Endothelial cell of umbilical vein (primary cell): Measurements from ENCODE around the gene RNF150. TPM values are rescaled to one million over a fixed set of nuclear protein-coding genes. Genes with fewer than 3 reads are reported as not detected.

Experiments used
- BruUV-seq: library from RNA; stranded (reverse); fragments of 400-500 nt; replicated peaks from 2 replicates; lab custom pipeline; 2021; lab: Mats Ljungman, UMichigan
- CTCF ChIA-PET: fragments of 300-600, 350-600 bp; sonication (Branson Sonifier 250); formaldehyde crosslinking; loops from one replicate; lab custom pipeline; 2021; ENCODE audit warnings: antibody characterized with exemption, inconsistent platforms; lab: Charles Lee
- POLR2A ChIA-PET: fragments of 300-600, 350-600 bp; sonication (Branson Sonifier 250); formaldehyde crosslinking; loops from one replicate; lab custom pipeline; 2021; ENCODE audit warnings: antibody characterized with exemption, inconsistent platforms; lab: Charles Lee
- DNase-seq: peaks from one replicate; pipeline ENCODE4 v3.0.0-alpha.2; 2011; ENCODE audit warnings: low read depth, low spot score
- FAIRE-seq: peaks from 2 replicates; lab custom pipeline; 2011; peaks lifted over from hg19 to GRCh38; lab: Jason Lieb, UNC
- H2AFZ ChIP-seq: 2 replicates; pipeline ENCODE4 v1.6.0; 2012; ENCODE audit warnings: low read depth, low read length, control low read depth, inconsistent platforms
- H3K27ac ChIP-seq: 2 replicates; pipeline ENCODE4 v1.5.1; 2011; ENCODE audit warnings: low read depth, mild to moderate bottlenecking, control low read depth, low read length, moderate library complexity; ENCODE audit not compliant: insufficient read depth
- H3K27me3 ChIP-seq, 2 experiments: 2 replicates each; pipeline versions ENCODE4 v1.6.0 to v1.6.1; 2011; ENCODE audit warnings: low read length in 2 of 2, mixed read lengths in 1 of 2; ENCODE audit not compliant: control insufficient read depth in 2 of 2, insufficient read depth in 2 of 2
- H3K36me3 ChIP-seq, 2 experiments: 2 replicates in 1 of 2; 3 replicates in 1 of 2; pipeline ENCODE4 v1.5.1; 2011; ENCODE audit warnings: low read length in 2 of 2, mild to moderate bottlenecking in 1 of 2, moderate library complexity in 1 of 2; ENCODE audit not compliant: control insufficient read depth in 2 of 2, insufficient read depth in 2 of 2; ENCODE audit errors: extremely low read depth in 1 of 2
- H3K4me1 ChIP-seq: 3 replicates; pipeline ENCODE4 v1.5.1; 2011; ENCODE audit warnings: mild to moderate bottlenecking, low read length; ENCODE audit not compliant: control insufficient read depth, insufficient read depth; ENCODE audit errors: extremely low read depth
- H3K4me2 ChIP-seq: 2 replicates; pipeline ENCODE4 v1.6.1; 2011; ENCODE audit warnings: low read length, control low read depth, mixed read lengths; ENCODE audit not compliant: insufficient read depth
- H3K4me3 ChIP-seq, 3 experiments: fragments of 200-600 bp in 1 of 3; sonication (generic), shearing (Covaris generic) in 1 of 3; replicated peaks in 1 of 3; 2 replicates each; pipeline ENCODE4 v1.5.1; 2011 to 2016; ENCODE audit warnings: control low read depth in 3 of 3, low read length in 3 of 3, mild to moderate bottlenecking in 2 of 3, inconsistent platforms in 1 of 3, low read depth in 1 of 3, moderate library complexity in 1 of 3; ENCODE audit not compliant: insufficient read depth in 1 of 3
- H3K79me2 ChIP-seq: 2 replicates; pipeline ENCODE4 v1.6.0; 2012; ENCODE audit warnings: low read length, inconsistent platforms; ENCODE audit not compliant: control insufficient read depth, insufficient read depth
- H3K9ac ChIP-seq: replicated peaks from 2 replicates; pipeline ENCODE3; 2011; ENCODE audit warnings: low read length, control low read depth; ENCODE audit not compliant: insufficient read depth; ENCODE audit errors: extremely low read depth
- H3K9me1 ChIP-seq: replicated peaks from 3 replicates; pipeline ENCODE4 v1.6.0; 2011; ENCODE audit warnings: mild to moderate bottlenecking, low read length; ENCODE audit not compliant: control insufficient read depth, insufficient read depth; ENCODE audit errors: extremely low read depth
- H3K9me3 ChIP-seq: replicated peaks from 2 replicates; pipeline ENCODE4 v1.5.1; 2012; ENCODE audit warnings: low read length, inconsistent platforms; ENCODE audit not compliant: control insufficient read depth, insufficient read depth
- H4K20me1 ChIP-seq: replicated peaks from 2 replicates; pipeline ENCODE3; 2011; ENCODE audit warnings: mild to moderate bottlenecking, low read length; ENCODE audit not compliant: control insufficient read depth, insufficient read depth; ENCODE audit errors: extremely low read depth
- CTCF ChIP-seq, 2 donors: IDR thresholded peaks; 1 replicate in 1 of 2; 2 replicates in 1 of 2; pipeline ENCODE4 v1.5.1; 2011; ENCODE audit warnings: low read length in 2 of 2, mild to moderate bottlenecking in 2 of 2, moderate library complexity in 2 of 2, control low read depth in 1 of 2, inconsistent platforms in 1 of 2, low read depth in 1 of 2; ENCODE audit not compliant: insufficient read depth in 1 of 2; ENCODE audit errors: extremely low read depth in 1 of 2
- EZH2 ChIP-seq: IDR thresholded peaks from 2 replicates; pipeline ENCODE4 v1.6.1; 2012; ENCODE audit warnings: borderline replicate concordance, low read depth, mild to moderate bottlenecking, moderate library complexity, low read length, inconsistent platforms; ENCODE audit not compliant: severe bottlenecking
- FOS ChIP-seq: IDR thresholded peaks from 2 replicates; pipeline ENCODE4 v1.6.1; 2011; ENCODE audit warnings: mild to moderate bottlenecking, low read length, moderate library complexity, borderline replicate concordance; ENCODE audit not compliant: insufficient read depth
- GATA2 ChIP-seq: IDR thresholded peaks from 2 replicates; pipeline ENCODE4 v1.7.0; 2011; ENCODE audit warnings: low read depth, mild to moderate bottlenecking, moderate library complexity, mixed read lengths, low read length; ENCODE audit not compliant: insufficient read length, insufficient read depth
- JUN ChIP-seq: IDR thresholded peaks from 2 replicates; pipeline ENCODE4 v1.6.1; 2011; ENCODE audit warnings: borderline replicate concordance, low read depth; ENCODE audit not compliant: insufficient read length, insufficient read depth
- MAX ChIP-seq: IDR thresholded peaks from 2 replicates; pipeline ENCODE4 v1.6.1; 2011; ENCODE audit not compliant: insufficient read depth, insufficient read length
- MYC ChIP-seq: IDR thresholded peaks from one replicate; pipeline ENCODE4 v1.6.1; 2011; ENCODE audit warnings: mild to moderate bottlenecking, low read depth, low read length
- POLR2A ChIP-seq: IDR thresholded peaks from 2 replicates; pipeline ENCODE4 v1.6.1; 2012; ENCODE audit warnings: low read depth, mild to moderate bottlenecking, control low read depth, low read length
- POLR2AphosphoS5 ChIP-seq: IDR thresholded peaks from 2 replicates; pipeline ENCODE4 v1.6.1; 2012; ENCODE audit warnings: low read depth, mild to moderate bottlenecking, control low read depth, low read length, moderate library complexity; ENCODE audit not compliant: insufficient read depth
- dilution Hi-C: fragments of 300-500 bp; cut with MboI; formaldehyde crosslinking; loops from one replicate; pipeline ENCODE4 v1.15.0; 2019; ENCODE audit warnings: low sequenced_read_pairs; ENCODE audit not compliant: extremely low pct_ligation_motif_present
- intact Hi-C: fragments of 100-400 bp; cut with micrococcal nuclease; formaldehyde crosslinking; loops from one replicate; pipeline ENCODE4 v1.10.0; 2022
- polyA plus RNA-seq, 4 experiments: library from polyadenylated mRNA; depleted of rRNA in 3 of 4; stranded (reverse) in 3 of 4; unstranded in 1 of 4; fragments of >200 nt; gene quantifications; 2 replicates each; pipeline versions ENCODE4 v1.2.1 to v1.2.3, GENCODE V29; 2011 to 2012; ENCODE audit warnings: missing spikeins in 1 of 4
- total RNA-seq: library from RNA; stranded (reverse); gene quantifications from 2 replicates; pipeline ENCODE4 v1.2.3, GENCODE V29; 2021

The RNF150 gene
- total and polyA plus RNA-seq, 2 donors (not counting 3 experiments of a cell fraction or from before 2014, with no cell fraction given), result 0.33 to 0.35 TPM

GRCh38 chr4:140932501-140933045 is 200.7 kb downstream of the RNF150 start:
- DNase-seq, result no peak
- ChIA-PET POLR2A (no interaction called here), CTCF (no interaction called here)
- H3K4me3 ChIP-seq, result no peak overlapping the region
- peaks cover 0 to 1% of the 10 kb centered on the region in 2 experiments for H3K27me3 ChIP-seq
- intact Hi-C loops (no loop called here), dilution Hi-C loops (no loop called here)
- H3K9ac ChIP-seq, result no peak overlapping the region
- no peak for TF ChIP-seq POLR2AphosphoS5
- no peak for TF ChIP-seq FOS
- TF ChIP-seq JUN, result no peak
- H3K9me1 ChIP-seq, result no peaks in the 10 kb centered on the region
- H3K4me2 ChIP-seq, result no peak overlapping the region
- no peak overlapping the region for H2AFZ ChIP-seq
- FAIRE-seq, result no peak
- no peaks in the 10 kb centered on the region for H3K79me2 ChIP-seq
- no peak overlapping the region for H3K27ac ChIP-seq
- H3K9me3 ChIP-seq, result no peaks in the 10 kb centered on the region
- H3K36me3 ChIP-seq, result no peaks in the 10 kb centered on the region
- no peaks in the 10 kb centered on the region for H4K20me1 ChIP-seq
- no TSS peak for BruUV-seq
- no peaks in the 10 kb centered on the region for H3K4me1 ChIP-seq

- peaks cover 0 to 1% of the 10 kb centered on the region in 2 experiments for H3K27me3 ChIP-seq
- H3K27ac ChIP-seq, result no peak overlapping the region
- no peak overlapping the region for H3K4me2 ChIP-seq
- no peaks in the 10 kb centered on the region for H4K20me1 ChIP-seq
- ChIA-PET CTCF (no interaction called here), POLR2A (no interaction called here)
- H3K79me2 ChIP-seq, result no peaks in the 10 kb centered on the region
- DNase-seq (no peak), FAIRE-seq (no peak)
- TF ChIP-seq CTCF (IDR thresholded peaks at IDR 0.05; ENCODE audit: extremely low read depth in 1 of 2, insufficient read depth in 1 of 2, low read depth in 1 of 2, low read length in 2 of 2) (no peak), POLR2A (no peak), MYC (no peak), MAX (no peak), POLR2AphosphoS5 (no peak), FOS (no peak), GATA2 (no peak), EZH2 (no peak), JUN (no peak)
- no peaks in the 10 kb centered on the region for H3K9me1 ChIP-seq
- dilution Hi-C loops, result no loop called here
- no peak overlapping the region for H2AFZ ChIP-seq
- no peaks in the 10 kb centered on the region for H3K9me3 ChIP-seq
- no peak overlapping the region for H3K9ac ChIP-seq
- H3K4me1 ChIP-seq, result no peaks in the 10 kb centered on the region
- intact Hi-C loops, result no loop called here
- no TSS peak for BruUV-seq
- H3K4me3 ChIP-seq, result no peak overlapping the region
- H3K36me3 ChIP-seq, result no peaks in the 10 kb centered on the region
These were observed 201.4 kb downstream of the RNF150 start for GRCh38 chr4:140931911-140932310.
